GM19438 (cell line): ENCODE data around the gene NMNAT1.
"Not testable (repeated sequence)": the region's sequence is repeated elsewhere in the genome, so short reads cannot be mapped to it uniquely, and the experiment has no call there.

Experiments used
- ATAC-seq: cut with Tn5 transposase; IDR thresholded peaks from one replicate; pipeline ENCODE4 v1.9.1; 2021; ENCODE audit warnings: low read depth; ENCODE audit not compliant: unreplicated experiment

NMNAT1 gene

DNA sequence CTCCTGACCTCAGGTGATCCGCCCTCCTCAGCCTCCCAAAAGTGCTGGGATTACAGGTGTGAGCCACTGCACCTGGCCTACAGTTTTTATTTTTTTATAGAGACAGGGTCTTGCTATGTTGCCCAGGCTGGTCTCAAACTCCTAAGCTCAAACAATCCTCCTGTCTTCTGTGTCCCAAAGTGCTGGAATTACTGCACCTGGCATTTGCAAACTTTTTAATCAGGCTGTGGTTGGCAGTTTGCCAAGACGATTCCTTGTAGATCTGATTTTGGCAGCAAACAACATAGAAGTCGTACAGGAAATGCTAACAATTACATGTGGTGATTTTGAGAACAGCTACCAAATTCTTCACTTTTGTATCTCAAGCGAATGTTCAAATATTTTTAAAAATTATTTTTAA, 63.9 kb downstream of the NMNAT1 start:
- no peak for ATAC-seq

DNA sequence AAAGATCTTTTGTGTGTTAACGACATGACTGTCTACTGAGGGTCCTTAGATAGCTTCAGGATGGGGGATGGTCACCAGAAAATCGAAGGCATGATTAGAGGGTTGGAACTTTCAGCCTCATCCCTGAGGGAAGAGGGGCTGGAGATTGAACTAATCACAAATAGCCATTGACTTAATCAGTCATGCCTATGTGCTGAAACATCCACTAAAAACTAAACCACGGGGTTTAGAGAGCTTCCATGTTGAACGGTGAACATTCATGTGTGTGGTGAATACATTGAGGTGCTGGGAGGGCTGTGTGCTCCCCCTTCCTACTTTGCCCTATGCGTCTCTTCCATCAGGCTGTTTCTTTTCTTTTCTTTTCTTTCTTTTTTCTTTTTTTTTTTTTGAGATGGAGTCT, 70.7 kb downstream of the NMNAT1 start:
- ATAC-seq: no peak

DNA sequence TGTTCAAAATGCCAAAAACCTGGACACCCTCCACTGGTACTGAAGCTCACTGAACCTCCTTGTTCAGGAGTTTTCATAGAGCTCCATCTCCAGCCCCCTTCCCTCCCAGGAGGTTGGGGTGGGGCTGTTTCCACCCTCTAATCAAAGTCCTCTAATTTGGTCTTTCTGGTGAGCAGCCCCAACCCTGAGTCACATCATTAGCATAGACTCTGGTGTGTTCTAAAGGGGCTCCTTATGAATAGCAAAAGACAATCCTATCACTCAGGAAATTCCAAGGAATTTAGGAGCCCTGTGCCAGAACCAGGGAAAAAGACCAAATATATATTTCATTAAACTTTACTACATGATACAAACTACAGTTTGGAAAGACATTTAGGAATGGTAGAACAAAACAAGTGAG, 76.3 kb downstream of the NMNAT1 start:
- ATAC-seq: no peak

DNA sequence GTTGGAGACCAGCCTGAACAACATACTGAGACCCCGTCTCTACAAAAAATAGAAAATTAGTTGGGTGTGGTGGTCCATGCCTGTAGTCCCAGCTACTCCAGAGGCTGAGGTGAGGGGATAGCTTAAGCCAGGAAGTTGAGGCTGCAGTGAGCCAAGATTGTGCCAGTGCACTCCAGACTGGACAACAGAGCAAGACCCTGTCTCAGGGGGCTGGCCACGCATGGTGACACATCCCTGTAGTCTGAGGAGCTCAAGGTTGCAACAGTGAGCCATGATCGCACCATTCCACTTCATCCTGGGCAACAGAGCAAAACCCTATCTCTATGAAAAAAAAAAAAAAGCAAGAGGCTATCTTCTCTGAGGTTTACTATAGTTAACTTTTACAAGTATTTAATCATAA, 76.8 kb downstream of the NMNAT1 start:
- no peak for ATAC-seq

DNA sequence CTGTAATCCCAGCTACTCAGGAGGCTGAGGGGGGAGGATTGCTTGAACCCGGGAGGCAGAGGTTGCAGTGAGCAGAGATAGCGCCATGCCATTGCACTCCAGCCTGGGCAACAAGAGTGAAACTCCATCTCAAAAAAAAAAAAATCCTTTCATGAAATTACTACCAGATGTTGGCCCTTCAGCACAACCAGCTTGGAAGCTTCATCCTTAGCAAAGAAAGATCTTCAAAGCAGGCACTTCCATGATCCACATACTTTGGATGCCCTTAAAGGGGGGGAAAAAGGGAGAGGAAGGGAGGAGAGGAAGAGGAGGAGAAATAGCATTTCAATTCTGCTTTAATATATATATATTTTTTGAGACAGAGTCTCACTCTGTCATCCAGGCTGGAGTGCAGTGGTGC, 77.4 kb downstream of the NMNAT1 start:
- not testable (repeated sequence) for ATAC-seq

DNA sequence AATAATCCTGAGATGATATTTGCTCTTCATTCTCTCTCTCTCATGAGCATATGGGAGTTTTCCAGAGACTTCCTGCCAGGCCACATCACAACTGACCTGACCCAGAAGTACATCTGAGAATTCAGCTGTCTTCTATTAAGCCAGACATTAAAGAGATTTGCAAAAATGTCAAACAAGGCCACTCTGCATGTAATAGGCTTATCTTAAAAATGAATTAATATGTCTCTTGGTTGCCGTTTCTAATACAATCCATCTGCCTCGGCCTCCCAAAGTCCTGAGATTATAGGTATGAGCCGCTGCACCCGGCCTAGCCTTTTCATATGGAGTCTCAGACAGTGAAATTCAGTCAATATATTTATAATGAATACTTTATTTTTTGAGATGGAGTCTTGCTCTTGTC, 78.7 kb downstream of the NMNAT1 start:
- not testable (repeated sequence) for ATAC-seq

DNA sequence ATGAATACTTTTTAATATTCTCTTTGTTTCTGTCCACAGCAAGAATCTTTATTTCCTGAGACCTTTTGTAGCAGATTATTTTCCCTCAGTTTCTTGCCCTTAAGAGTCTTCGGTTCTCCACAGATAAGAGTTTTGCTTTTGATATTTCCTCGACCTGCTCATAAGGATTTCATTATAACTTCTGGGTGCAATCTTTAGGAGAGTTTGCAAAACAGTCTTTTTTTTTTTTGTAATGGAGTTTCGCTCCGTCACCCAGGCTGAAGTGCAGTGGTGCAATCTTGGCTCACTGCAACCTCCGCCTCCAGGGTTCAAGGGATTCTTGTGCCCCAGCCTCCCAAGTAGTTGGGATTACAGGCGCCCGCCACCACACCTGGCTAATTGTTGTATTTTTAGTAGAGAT, 79.4 kb downstream of the NMNAT1 start:
- no peak for ATAC-seq

DNA sequence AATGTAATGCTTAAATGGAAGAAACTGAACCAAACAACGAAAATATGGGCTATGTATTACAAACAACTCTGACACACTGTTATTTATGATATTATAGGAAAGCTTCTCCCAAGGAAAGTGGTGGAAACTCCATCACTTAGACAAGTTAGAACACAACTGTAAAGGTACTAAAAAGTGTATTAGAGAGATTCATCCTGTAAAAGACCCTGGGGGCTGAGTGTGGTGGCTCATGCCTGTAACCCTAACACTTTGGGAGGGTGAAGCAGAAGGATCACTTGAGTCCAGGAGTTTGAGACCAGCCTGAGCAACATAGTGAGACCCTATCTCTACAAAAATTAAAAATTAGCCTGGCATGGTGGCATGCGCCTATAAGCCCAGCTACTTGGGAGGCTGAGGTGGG, 82.1 kb downstream of the NMNAT1 start:
- no peak for ATAC-seq

DNA sequence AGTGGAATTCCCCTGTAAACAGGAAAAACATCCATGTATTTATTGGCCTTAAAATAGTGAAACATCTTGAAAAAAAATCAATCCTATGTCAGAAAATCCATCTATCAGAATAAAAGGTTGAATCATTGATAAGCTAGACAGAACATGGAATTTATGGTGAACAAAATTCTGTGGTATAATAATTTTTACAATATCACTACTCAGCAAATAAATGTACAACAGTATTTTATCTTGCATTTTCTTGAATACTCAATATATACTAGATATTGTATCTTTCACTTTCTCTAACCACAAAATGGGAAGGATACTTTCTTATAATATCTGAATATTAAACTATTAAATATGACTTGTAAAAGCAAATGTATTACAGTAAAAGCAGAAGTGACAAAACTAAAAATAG, 83.8 kb downstream of the NMNAT1 start:
- no peak for ATAC-seq

DNA sequence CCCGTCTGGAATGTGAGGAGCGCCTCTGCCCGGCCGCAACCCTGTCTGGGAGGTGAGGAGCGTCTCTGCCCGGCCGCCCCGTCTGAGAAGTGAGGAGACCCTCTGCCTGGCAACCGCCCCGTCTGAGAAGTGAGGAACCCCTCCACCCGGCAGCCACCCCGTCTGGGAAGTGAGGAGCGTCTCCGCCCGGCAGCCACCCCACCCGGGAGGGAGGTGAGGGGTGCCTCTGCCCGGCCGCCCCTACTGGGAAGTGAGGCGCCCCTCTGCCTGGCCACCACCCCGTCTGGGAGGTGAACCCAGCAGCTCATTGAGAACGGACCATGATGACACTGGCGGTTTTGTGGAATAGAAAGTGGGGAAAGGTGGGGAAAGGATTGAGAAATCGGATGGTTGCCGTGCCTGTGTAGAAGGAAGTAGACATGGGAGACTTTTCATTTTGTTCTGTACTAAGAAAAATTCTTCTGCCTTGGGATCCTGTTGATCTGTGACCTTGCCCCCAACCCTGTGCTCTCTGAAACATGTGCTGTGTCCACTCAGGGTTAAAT, 85.8 kb downstream of the NMNAT1 start:
- not testable (repeated sequence) for ATAC-seq

DNA sequence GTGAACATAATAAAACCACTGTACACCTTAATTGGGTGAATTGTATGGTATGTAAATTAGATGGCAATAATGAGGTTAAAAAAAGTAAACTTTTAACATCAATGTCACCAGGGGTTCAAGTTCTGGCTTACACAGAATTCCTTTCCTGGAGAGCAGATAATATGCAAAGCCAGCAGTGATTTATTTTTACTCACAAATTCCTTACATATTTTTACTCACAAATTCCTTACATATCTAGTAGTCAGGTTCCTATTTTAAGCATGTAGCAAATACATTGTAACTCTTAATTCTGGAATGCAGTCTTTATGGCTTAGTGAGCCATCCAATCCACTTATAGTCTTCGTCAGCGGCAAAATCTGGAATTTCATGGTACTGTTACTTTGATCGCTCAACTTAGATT, 88.2 kb downstream of the NMNAT1 start:
- no peak for ATAC-seq

DNA sequence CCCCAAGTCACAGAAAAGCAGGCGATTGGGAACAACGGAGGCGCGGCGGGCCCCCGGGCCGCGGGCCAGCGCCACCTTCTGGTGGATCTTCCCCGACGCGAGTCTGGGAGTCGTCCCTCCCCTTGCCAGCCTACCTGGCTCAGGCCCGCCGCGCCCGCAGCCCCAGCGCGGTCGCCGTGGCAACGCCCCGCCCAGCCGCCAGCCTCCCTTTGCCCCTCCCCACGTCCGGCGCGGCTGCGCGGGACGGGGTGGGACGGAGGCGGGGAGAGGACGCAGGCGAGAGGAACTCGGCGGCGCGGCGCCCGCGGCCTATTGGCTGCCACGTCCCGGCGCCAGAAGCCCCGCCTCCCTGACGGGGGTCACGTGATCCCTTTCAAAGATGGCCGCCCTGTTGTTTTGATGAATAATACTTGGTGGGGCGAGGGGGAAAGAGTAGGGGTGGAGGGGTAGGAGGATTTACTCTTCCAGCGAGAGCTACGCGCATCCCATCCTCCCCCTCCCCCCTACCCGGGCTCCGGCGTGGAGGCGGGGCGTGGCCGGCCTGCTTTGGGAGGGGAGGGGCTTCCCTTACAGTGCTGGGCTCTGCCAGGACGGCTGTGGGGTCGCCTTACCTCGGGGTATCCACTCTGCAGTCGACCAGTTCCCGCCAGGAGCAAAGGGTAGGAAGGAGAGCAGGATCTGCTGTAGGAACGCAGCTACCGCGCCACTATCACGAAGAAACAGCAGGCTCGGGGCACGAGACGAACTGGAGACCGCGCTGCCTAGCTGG, 89.5 kb downstream of the NMNAT1 start, which contains the start of gene UBE4B:
UBE4B (plus strand) TSS at position 369 of the 769 bp plus-strand sequence. CDS start 713 bp downstream, outside the sequence.
- ATAC-seq: peak; percentile 91

DNA sequence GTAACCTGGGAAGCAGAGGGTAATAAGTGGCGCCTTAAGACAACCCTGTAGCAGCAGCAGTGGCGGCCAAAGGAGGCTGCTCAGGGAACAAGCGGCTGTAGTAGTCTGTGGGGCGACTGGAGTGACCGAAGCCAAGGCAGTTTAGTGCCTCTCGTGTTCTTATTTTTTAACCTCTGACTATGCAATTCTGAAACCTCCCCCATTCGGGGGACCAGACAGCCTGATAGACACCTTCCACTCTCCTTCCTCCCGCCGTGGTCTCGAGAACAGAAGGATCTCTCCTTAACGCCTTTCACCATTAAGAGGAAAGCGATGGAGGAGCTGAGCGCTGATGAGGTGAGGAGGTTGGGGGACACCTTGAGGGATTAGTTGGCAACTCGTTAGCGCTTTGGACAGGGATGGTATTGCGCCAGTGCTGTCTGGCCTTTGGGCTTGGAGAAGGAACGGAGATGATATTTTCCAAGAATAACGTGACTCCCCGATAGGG, 90.1 kb downstream of the NMNAT1 start:
- peak; percentile 27 for ATAC-seq
